DOHH2 (cell line): Measurements from ENCODE around the gene PEMT.

Experiments used
- EZH2phosphoT487 ChIP-seq: fragments of 200-600 bp; sonication (generic); IDR thresholded peaks from 2 replicates; pipeline ENCODE4 v1.6.1; 2017; ENCODE audit warnings: borderline replicate concordance, mild to moderate bottlenecking, antibody characterized with exemption, low read length, moderate library complexity, mixed read lengths
- TF ChIP-seq, protein P1 (sequence below): fragments of 200-600 bp; sonication (generic); IDR thresholded peaks from one replicate; pipeline ENCODE4 v1.5.1; 2014; ENCODE audit warnings: antibody characterized with exemption, mild to moderate bottlenecking, low read depth, low read length; ENCODE audit not compliant: poor library complexity, severe bottlenecking

DNA sequence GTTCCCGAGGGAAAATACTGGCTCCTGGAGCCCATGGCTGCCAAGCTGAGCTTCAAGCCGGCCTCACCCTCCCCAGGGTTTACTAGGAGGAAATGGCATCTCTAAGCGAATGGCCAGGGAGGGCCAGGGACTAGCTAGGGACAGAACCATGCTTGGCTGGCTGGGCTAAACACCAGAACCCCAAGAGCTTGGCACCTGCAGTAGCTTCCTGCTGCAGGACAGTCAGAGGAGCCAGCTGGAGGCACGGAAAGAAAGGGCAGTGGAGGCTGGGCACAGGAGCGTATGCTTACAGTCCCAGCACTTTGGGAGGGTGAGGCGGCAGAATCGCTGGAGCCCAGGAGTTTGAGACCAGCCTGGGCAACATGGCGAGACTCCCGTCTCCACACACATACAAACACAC lies 33.7 kb downstream of the PEMT start:
- TF ChIP-seq, protein P1, sequence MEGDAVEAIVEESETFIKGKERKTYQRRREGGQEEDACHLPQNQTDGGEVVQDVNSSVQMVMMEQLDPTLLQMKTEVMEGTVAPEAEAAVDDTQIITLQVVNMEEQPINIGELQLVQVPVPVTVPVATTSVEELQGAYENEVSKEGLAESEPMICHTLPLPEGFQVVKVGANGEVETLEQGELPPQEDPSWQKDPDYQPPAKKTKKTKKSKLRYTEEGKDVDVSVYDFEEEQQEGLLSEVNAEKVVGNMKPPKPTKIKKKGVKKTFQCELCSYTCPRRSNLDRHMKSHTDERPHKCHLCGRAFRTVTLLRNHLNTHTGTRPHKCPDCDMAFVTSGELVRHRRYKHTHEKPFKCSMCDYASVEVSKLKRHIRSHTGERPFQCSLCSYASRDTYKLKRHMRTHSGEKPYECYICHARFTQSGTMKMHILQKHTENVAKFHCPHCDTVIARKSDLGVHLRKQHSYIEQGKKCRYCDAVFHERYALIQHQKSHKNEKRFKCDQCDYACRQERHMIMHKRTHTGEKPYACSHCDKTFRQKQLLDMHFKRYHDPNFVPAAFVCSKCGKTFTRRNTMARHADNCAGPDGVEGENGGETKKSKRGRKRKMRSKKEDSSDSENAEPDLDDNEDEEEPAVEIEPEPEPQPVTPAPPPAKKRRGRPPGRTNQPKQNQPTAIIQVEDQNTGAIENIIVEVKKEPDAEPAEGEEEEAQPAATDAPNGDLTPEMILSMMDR, result no peak
- TF ChIP-seq EZH2phosphoT487, result no peak
